B cell (primary cell): Measurements from ENCODE around the gene NPAS2.

Source experiments
- CTCF ChIP-seq: fragments of 200-600 bp; IDR thresholded peaks from one replicate; pipeline ENCODE4 v1.8.0; 2022; ENCODE audit warnings: antibody characterized with exemption, mild to moderate bottlenecking
- EZH2 ChIP-seq: IDR thresholded peaks from 2 replicates; pipeline ENCODE4 v1.6.1; 2012; ENCODE audit warnings: borderline replicate concordance, low read depth, mild to moderate bottlenecking, moderate library complexity, low read length; ENCODE audit not compliant: insufficient read depth, poor library complexity, severe bottlenecking

- TF ChIP-seq CTCF (no peak), EZH2 (no peak)
Measured at GRCh38 chr2:100921685-100922161, 101.8 kb downstream of the NPAS2 start.
